Stimulated activated CD4-positive, alpha-beta T cell treated with anti-CD3 and anti-CD28 coated beads, Interleukin-12 subunit alpha, Interleukin-12 subunit beta, amount 100 ng/mL, for 24 hours (primary cell): ENCODE data around the gene HBG1.
"Not testable (repeated sequence)": the region's sequence is repeated elsewhere in the genome, so short reads cannot be mapped to it uniquely, and the experiment has no call there.

Experiments used
- DNase-seq, 2 experiments: peaks; one replicate each; pipeline ENCODE4 v3.0.0-alpha.2; 2020; ENCODE audit warnings: low read depth in 2 of 2

The HBG1 gene

DNA sequence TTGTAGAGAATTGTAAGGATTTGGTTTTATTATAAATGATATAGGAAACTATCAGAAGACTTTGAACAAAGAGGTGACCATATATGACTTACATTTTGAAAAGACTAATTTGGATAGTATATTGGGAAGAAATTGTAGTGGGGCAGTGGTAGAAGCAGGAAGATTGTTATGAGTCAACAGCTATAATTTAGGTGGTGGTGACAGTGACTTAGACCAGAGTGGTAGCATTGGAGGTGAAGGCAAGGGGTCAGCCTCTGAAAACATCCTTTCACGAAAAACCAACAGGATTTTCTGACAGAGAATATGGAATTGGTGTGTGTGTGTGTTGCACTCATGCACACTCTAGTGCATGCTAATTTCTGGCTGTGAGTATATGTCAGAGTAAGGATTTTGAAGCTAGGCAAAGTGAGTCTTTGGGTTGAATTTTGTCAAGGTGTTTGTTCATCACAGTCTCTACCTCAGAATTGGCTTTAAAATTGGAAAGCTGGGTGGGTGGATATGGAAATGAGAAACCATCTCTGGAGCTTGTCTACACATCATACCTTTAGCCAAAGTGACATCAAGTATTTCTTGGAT is 28.2 kb upstream of the HBG1 start:
- no peak for DNase-seq

DNA sequence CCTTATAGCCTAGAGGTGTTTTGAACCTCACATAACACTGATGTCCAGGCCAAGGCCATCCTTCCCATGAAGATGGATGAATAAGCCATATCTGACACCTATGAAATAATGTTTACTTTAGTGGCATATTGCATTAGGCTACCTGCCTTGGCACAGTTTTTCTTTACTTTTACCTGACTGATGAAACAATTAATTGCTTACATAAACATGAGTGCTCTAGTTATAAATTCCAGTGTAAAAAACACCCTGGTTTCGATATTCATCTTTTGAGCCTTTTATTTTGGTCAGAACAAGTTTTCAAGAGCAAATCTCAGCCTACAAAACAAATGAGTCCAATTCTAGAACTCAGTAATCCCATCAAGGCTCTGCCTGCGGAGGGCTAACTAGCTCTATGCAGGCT is 27.0 kb upstream of the HBG1 start:
- DNase-seq, result no peak

DNA sequence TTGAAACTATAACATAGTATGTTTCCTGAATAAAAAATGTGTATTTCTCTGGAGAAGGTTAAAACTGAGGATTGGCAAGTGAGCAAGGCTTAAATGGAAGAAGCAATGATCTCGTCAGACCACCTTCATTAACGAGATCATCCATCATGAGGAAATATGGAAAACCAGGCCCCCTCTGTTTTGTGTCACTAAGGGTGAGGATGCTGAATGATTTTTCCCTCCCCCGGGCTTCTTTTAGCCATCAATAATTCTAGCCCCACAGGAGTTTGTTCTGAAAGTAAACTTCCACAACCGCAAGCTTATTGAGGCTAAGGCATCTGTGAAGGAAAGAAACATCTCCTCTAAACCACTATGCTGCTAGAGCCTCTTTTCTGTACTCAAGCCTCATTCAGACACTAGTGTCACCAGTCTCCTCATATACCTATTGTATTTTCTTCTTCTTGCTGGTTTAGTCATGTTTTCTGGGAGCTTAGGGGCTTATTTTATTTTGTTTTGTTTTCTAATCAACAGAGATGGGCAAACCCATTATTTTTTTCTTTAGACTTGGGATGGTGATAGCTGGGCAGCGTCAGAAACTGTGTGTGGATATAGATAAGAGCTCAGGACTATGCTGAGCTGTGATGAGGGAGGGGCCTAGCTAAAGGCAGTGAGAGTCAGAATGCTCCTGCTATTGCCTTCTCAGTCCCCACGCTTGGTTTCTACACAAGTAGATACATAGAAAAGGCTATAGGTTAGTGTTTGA is 25.9 kb upstream of the HBG1 start:
- DNase-seq, result no peak

DNA sequence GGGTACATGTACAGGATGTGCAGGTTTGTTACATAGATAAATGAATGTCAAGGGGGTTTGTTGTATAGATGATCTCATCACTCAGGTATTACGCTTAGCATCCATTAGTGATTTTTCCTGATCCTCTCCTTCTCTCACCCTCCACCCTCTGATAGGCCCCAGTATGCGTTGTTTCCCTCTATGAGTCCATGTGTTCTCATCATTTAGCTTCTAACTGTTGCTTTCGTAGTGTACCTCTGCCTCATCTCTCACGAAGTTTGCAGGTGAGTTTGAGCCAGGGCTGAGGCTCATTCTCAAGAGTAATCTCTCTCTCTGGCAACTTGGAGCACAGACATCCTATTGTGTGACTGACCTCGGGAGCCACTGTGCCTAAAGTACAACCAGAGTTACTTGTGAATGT is 24.7 kb upstream of the HBG1 start:
- DNase-seq, result no peak

DNA sequence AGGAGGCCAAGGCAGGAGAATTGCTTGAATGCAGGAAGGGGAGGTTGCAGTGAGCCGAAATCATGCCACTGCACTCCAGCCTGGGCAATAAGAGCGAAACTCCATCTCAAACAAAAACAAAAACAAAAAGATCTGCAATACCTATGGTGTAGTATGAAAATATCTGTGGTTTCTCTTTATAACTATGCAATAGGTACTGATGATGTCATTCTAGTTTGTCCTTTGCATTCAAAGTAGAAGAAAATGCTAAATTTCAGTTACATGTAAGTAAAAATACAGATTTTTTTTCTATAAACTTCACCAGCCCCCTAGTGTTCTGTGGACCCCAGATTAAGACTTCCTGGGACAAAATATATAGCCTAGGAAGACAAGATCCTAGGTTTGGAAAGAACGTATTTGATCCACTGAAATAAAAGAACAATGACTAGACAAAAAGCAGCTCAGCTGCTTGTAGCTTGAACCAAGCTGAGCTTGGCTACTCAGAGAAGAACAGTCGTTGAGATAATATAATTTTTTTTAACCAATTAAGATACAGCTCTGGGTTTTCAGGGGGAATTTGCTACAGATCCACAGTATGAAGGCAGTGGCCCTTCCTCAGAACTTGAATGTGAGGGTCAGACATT is 22.8 kb upstream of the HBG1 start:
- DNase-seq, result no peak

DNA sequence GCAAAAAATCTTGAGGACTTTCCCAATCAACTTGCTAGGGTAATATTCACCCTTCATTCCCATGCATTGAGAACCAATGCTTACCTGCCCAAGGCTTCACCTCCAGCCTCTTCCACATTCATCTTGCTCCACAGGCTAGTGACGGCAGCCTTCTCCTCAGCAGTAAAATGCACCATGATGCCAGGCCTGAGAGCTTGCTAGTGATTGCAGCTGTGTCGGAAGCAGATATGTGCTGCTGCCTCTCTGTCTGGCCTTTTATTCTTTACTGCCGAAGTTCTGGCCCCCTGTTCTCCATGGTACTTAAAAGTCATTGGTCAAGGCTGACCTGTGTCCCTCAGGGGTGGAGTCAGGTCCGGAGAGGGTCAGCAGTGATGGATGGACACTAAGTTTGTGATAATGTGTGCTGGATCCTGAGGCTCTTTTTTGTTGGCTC is 20.1 kb upstream of the HBG1 start, which contains the start of gene HBE1:
TSS of gene HBE1 (minus strand) at position 231 of the 433 bp plus-strand sequence. CDS start at position 176, 55 bp downstream.
- no peak for DNase-seq

DNA sequence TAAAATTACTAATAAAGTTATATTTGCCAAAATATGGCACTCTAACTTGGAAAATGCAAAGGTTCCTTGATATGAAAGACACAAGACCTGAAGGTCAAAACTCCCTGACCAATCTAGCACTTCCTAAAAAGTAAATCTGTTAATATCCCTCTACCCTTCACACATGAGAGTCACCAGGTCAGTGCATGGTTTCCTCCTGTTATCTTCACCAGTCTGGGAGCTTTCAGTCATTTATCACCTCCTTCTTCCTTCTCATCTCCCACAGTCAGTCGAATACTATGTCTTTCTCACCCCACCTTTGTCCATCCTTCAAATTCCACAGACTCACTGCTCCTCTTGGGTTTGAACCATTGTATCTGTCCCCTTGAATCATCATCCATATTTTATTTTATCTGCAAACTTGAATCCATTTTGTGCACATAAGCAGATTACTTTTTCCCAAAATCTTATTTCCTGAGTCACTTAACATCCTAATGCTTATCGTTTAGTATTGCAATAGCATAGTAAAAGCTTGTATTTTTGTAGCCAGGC is 17.4 kb upstream of the HBG1 start:
- DNase-seq, result no peak

DNA sequence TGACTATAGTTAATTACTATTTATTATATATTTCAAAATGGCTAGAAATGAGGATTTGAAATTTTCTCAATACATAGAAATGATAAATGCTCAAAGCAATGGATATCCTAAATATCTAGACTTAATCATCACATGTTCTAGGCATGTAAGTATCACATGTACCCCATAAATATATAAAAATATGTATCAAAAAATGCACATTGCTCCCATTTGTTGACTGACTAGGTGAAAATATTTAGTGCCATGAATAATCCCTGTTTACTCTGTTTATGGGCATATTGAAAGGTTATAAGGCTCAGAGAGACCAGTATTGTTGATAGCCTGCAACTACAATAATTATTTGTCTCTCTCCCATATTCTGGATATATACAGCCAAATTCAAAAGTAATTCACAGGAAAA is 17.0 kb upstream of the HBG1 start:
- DNase-seq, result no peak

DNA sequence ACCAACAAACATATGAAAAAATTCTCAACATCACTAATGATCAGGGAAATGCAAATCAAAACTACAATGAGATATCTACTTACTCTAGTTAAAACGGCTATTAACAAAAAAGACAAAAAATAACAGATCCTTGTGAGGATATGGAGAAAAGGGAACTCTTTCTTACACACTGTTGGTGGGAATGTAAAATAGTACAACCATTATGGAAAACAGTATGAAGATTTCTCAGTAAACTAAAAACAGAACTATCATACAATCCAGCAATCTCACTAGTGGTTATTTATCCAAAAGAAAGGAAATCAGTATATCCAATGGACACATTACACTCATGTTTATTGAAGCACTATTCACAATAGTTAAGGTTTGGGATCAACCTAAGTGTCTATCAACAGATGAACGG is 16.2 kb upstream of the HBG1 start:
- DNase-seq, result no peak

DNA sequence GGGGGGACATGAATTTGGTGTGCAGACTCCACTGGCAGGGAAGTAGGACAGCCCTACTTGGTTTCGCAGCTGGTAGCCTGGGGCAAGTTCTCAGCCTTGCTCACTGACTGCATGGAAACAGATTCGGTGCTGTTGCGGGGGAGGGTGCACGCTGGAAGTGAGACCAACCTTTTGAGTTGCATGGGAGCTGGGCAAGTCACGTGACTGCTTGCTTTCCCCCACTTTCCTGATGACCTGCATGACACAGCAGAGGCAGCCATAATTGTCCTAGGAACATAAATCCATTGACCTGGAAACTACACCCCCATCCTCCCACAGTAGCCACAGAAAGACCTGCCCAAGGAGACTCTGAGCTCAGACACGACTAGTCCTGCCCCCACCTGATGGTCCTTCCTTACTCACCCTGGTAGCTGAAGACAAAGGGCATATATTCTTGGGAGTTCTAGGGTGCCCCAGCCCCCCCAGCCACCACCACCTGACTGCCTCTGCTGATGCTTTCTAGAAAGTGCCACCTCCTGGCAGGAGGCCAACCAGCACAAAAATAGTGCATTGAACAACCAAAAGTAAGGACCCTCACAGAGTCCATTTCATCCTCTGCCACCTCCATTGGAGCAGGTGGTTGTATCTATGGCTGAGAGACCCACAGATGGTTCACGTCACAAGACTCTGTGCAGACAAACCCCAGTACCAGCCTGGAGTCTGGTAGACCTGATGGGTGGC is 9.0 kb upstream of the HBG1 start:
- DNase-seq, result no peak

DNA sequence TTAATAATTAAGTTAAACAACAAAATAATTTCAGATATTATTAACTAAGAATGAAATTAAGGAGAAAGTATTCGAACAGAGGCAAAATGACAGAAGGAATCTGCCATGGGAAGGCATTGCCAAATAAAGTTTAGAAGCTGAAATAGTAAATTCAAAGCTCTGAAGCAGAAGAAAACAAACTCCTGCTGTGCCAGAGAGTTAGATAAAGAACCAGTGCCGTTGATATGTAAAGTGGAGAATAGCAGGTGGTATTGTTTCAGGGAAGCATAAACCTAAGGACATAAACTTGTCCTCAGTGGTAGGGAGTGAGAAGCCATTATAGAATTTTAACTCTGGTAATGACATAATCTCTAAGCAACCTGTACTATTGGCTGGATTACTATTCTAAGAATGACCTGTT is 7.6 kb upstream of the HBG1 start:
- DNase-seq, result no peak

DNA sequence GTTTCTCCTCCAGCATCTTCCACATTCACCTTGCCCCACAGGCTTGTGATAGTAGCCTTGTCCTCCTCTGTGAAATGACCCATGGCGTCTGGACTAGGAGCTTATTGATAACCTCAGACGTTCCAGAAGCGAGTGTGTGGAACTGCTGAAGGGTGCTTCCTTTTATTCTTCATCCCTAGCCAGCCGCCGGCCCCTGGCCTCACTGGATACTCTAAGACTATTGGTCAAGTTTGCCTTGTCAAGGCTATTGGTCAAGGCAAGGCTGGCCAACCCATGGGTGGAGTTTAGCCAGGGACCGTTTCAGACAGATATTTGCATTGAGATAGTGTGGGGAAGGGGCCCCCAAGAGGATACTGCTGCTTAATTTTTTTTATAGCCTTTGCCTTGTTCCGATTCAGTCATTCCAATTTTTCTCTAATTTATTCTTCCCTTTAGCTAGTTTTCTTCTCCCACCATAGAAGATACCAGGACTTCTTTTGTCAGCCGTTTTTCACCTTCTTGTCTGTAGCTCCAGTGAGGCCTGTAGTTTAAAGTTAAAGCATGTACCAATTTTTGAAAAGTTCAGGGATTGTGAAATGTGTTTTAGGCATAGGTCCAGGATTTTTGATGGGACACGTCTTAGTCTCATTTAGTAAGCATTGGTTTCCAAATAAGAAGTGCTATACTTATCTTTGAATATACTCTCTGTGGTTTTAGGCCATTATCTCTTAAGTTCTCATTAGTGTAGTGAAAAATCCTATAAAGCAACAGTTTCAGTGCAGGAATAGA is 5.2 kb upstream of the HBG1 start, which contains the start of gene HBG2:
TSS of gene HBG2 (minus strand) at position 136 of the 768 bp plus-strand sequence. CDS start at position 83, 53 bp downstream.
- DNase-seq, result not testable (repeated sequence)

DNA sequence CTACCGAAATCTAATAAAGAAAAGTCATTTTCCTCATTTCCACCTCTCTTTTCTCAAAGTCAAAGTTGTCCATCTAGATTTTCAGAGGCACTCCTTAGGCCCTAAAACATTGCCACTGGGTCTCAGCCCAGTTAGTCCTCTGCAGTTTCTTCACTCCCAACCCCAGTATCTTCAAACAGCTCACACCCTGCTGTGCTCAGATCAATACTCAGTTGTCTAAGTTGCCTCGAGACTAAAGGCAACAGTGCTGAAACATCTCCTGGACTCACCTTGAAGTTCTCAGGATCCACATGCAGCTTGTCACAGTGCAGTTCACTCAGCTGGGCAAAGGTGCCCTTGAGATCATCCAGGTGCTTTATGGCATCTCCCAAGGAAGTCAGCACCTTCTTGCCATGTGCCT is 4.4 kb upstream of the HBG1 start:
- DNase-seq, result not testable (repeated sequence)

DNA sequence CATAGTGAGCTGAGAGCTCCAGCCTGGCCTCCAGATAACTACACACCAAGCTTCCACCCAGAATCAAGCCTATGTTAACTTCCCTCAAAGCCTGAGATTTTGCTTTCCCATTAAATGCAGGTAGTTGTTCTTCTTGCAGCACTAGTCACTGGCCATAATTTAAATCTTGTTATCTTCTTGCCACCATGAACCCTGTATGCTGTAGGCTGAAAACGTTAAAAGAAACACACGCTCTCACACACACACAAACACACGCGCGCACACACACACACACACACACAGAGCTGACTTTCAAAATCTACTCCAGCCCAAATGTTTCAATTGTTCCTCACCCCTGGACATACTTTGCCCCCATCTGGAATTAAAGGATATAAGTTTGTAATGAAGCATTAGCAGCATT is 3.8 kb upstream of the HBG1 start:
- DNase-seq, result not testable (repeated sequence)

DNA sequence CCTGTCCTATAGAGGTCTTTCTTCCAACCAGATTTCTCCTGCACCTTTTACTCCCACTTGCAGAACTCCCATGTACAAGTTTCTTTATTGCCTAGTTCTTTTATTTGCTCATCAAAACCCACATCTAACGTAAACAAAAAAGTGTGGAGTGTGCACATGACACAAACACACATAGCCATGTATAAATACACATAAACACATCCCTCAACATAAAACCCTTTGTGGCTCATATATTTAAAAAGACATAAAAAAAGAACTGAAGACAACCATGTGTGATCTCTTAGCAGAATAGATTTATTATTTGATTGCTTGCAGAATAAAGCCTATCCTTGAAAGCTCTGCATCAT is 3.2 kb upstream of the HBG1 start:
- no peak for DNase-seq

DNA sequence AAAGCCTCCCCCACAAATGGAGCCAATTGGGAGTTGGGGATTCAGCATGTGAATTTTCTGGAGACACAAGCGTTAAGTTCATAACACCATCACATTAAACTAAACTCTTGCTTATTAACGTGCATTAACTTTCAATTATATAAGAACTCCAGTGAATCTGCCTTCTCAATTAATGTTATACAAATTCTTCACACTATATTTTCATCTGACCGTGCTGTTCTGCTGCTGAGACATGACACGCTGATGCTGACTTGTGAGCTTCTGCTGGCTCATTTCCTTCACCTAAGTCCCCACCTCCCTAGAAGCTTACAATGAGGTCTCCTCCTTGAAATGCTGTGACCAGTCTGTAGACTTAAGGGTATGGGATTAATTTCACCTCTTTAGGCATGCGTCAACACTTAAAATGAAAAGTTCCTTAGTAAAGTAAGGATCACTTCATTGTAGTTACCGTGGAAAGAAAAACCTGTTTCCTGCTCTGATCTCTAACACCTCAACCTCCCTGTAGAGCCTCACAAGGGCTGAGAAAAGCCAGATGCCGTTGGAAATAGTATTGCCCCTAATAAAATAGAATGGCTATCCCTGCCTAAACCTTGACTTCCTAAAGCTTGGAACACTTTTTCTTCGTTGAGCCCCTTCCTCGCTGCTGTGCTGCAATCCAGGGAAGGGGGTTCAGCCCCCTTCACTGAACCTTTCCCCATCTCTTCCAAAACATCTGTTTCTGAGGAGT is 2.7 kb upstream of the HBG1 start:
- DNase-seq, result no peak

DNA sequence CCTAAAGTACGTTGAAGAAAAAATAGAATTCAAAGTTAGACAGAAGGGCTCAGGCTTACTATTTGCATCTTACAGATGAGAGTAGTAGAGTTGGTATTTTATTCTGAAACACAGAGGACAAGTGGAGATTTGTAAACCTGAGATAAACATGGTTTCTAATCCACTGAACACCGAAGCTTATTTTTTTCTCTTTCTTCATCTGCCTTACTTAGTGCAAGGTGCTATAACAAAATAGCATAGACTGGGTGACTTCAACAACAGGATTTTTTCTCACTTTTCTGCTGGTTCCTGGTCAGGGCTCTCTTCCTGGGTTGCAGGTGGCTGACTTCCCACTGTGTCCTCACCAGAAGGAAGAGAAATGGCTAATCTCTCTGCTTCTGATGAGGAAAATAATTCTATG is 2.1 kb upstream of the HBG1 start:
- DNase-seq, result no peak

DNA sequence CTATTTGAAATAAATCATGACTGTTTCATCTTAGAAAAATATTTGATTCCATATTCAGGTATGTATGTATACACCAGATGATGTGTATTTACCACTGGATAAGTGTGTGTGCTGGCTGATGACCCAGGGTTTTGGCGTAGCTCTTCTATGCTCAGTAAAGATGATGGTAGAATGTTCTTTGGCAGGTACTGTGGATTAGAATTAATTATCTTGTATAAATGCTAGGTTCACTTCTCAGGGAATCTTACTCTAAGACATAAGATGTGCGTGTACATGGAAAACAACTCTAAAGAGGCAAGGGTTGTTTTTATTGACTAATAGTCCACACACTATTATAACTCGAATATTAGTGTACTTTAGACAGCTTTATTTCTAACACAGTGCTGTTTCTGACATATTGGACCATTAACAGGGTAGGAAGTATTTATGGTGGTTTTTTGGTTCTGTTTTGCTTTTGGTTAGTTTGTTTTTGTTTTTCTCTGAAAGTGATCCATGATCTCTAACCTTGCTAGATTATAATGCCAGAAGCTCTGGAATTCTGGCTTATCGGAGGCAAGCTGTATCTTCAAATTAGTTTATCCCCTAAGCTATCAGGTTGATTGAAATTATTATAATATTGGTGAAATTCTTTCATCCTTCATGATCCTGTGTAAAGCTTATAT is 1.0 kb upstream of the HBG1 start:
- DNase-seq, result no peak

DNA sequence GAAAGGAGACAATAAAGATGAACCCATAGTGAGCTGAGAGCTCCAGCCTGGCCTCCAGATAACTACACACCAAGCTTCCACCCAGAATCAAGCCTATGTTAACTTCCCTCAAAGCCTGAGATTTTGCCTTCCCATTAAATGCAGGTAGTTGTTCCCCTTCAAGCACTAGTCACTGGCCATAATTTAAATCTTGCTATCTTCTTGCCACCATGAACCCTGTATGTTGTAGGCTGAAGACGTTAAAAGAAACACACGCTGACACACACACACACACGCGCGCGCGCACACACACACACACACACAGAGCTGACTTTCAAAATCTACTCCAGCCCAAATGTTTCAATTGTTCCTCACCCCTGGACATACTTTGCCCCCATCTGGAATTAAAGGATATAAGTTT is 1.2 kb downstream of the HBG1 start:
- not testable (repeated sequence) for DNase-seq

DNA sequence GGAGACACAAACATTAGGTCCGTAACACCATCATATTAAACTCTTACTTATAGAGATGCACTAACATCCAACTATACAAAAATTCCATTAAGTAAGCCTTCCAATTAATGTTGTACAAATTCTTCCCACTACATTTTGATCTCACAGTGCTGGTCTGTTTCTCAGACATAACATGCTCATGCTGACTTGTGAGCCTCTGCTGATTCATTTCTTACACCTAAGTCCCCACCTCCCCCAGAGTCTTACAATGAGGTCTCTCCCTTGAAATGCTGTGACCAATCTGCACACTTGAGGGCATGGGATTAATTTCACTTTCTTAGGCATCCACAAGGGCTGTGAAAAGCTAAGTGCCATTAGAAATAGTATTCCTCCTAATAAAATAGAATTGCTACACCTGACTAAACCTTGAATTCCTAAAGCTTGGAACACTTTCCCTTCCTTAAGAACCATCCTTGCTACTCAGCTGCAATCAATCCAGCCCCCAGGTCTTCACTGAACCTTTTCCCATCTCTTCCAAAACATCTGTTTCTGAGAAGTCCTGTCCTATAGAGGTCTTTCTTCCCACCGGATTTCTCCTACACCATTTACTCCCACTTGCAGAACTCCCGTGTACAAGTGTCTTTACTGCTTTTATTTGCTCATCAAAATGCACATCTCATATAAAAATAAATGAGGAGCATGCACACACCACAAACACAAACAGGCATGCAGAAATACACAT is 2.0 kb downstream of the HBG1 start:
- no peak for DNase-seq
